Esophagus squamous epithelium (tissue), 5 donors: ENCODE data around the gene TBRG4. TPM values are rescaled to one million over a fixed set of nuclear protein-coding genes. Genes with fewer than 3 reads are reported as not detected.

ENCODE experiments used
- DNase-seq: peaks from one replicate; lab custom pipeline; 2025; lab: John Stamatoyannopoulos, UW
- H3K27ac ChIP-seq, 4 donors: fragments of 200-600 bp; sonication (generic); one replicate each; pipeline ENCODE4 v1.5.1; 2016 to 2019; ENCODE audit warnings: mild to moderate bottlenecking in 1 of 4
- H3K27me3 ChIP-seq, 4 donors: fragments of 200-600 bp; sonication (generic); 1 replicate in 3 of 4; 2 replicates in 1 of 4; pipeline versions ENCODE4 v1.5.1 to v1.6.0; 2017 to 2021; ENCODE audit warnings: antibody characterized with exemption in 1 of 4
- H3K36me3 ChIP-seq, 3 donors: fragments of 200-600 bp; sonication (generic); one replicate each; pipeline ENCODE4 v1.5.1; 2016 to 2019
- H3K4me1 ChIP-seq, 3 donors: fragments of 200-600 bp; sonication (generic); one replicate each; pipeline ENCODE4 v1.5.1; 2017 to 2019
- H3K4me3 ChIP-seq, 4 donors: fragments of 200-600 bp; sonication (generic); 1 replicate in 3 of 4; 2 replicates in 1 of 4; pipeline ENCODE4 v1.5.1; 2016 to 2019; ENCODE audit warnings: mild to moderate bottlenecking in 2 of 4, moderate library complexity in 1 of 4
- H3K9me3 ChIP-seq, 3 donors: fragments of 200-600 bp; sonication (generic); one replicate each; pipeline ENCODE4 v1.5.1; 2016 to 2019
- POLR2A ChIP-seq, 4 donors: fragments of 450-650 bp; IDR thresholded peaks; one replicate each; pipeline ENCODE4 v1.6.1; 2017; ENCODE audit warnings: antibody characterized with exemption in 4 of 4, mild to moderate bottlenecking in 4 of 4, moderate library complexity in 3 of 4
- WGBS, 2 donors: methylation state at CpG; one replicate each; pipeline ENCODE4 v1.1.5; 2018; 5-methylcytosine and 5-hydroxymethylcytosine counted together
- intact Hi-C: fragments of 100-400 bp; cut with DNase I; formaldehyde crosslinking; loops from one replicate; pipeline ENCODE4 v1.15.0; 2022
- small RNA-seq, 4 donors: library from RNA; depleted of rRNA; stranded (forward); fragments of <200 nt; gene quantifications; one replicate each; pipeline ENCODE3, GENCODE V24; 2016
- total RNA-seq, 4 donors: library from RNA; depleted of rRNA; stranded (reverse); fragments of >200 nt; gene quantifications; one replicate each; pipeline ENCODE4 v1.1.0, GENCODE V29; 2016
- TF ChIP-seq, protein P1 (sequence below), 6 experiments: fragments of 450-650 bp in 4 of 6; fragments of 200-600 bp in 2 of 6; sonication (generic) in 2 of 6; IDR thresholded peaks; one replicate each; pipeline ENCODE4 v1.5.1; 2016 to 2019; ENCODE audit warnings: antibody characterized with exemption in 6 of 6, mild to moderate bottlenecking in 4 of 6, moderate library complexity in 4 of 6
- donor health status: DM: yes; HTN: yes; CAD: no.

Gene TBRG4
- total RNA-seq, 4 donors from 2014 or later: 52.9 to 79.5 (median 65.4) TPM

GRCh38 chr7:45053941-45054340 is 57.6 kb downstream of the TBRG4 start:
- H3K36me3 ChIP-seq: peaks cover 0 to 44% (median 5%) of the 10 kb centered on the region in 3 donors

GRCh38 chr7:45053401-45053800 is 58.1 kb downstream of the TBRG4 start:
- no peak overlapping the region for H3K4me3 ChIP-seq
- DNase-seq: no peak
- H3K36me3 ChIP-seq: peaks cover 0 to 49% (median 5%) of the 10 kb centered on the region in 3 donors
- TF ChIP-seq, protein P1, sequence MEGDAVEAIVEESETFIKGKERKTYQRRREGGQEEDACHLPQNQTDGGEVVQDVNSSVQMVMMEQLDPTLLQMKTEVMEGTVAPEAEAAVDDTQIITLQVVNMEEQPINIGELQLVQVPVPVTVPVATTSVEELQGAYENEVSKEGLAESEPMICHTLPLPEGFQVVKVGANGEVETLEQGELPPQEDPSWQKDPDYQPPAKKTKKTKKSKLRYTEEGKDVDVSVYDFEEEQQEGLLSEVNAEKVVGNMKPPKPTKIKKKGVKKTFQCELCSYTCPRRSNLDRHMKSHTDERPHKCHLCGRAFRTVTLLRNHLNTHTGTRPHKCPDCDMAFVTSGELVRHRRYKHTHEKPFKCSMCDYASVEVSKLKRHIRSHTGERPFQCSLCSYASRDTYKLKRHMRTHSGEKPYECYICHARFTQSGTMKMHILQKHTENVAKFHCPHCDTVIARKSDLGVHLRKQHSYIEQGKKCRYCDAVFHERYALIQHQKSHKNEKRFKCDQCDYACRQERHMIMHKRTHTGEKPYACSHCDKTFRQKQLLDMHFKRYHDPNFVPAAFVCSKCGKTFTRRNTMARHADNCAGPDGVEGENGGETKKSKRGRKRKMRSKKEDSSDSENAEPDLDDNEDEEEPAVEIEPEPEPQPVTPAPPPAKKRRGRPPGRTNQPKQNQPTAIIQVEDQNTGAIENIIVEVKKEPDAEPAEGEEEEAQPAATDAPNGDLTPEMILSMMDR (IDR thresholded peaks at IDR 0.05): no peak
- no peak for TF ChIP-seq POLR2A (IDR thresholded peaks at IDR 0.05)
- H3K4me1 ChIP-seq: no peaks in the 10 kb centered on the region
- H3K9me3 ChIP-seq: no peaks in the 10 kb centered on the region
- no peak overlapping the region for H3K27ac ChIP-seq
- H3K27me3 ChIP-seq: no peaks in the 10 kb centered on the region
- 80 to 83% methylated on average over 4 to 5 of the region's 6 CpGs for WGBS, 2 donors
- intact Hi-C loops: no loop called here

More at GRCh38 chr7:45053941-45054340, 57.6 kb downstream of the TBRG4 start:
- no peak for DNase-seq
- no peaks in the 10 kb centered on the region for H3K9me3 ChIP-seq
- no peaks in the 10 kb centered on the region for H3K27me3 ChIP-seq
- no peak overlapping the region for H3K27ac ChIP-seq
- H3K4me1 ChIP-seq: peaks cover 0 to 4% (median 0%) of the 10 kb centered on the region in 3 donors
- 91 to 100% methylated on average over 2 to 5 of the region's 5 CpGs for WGBS, 2 donors
- TF ChIP-seq POLR2A (IDR thresholded peaks at IDR 0.05): no peak
- TF ChIP-seq, protein P1 (IDR thresholded peaks at IDR 0.05): no peak
- intact Hi-C loops: no loop called here
- no peak overlapping the region for H3K4me3 ChIP-seq

- DNase-seq: no peak
- no peaks in the 10 kb centered on the region for H3K27me3 ChIP-seq
- no peak overlapping the region for H3K4me3 ChIP-seq
- H3K27ac ChIP-seq: no peak overlapping the region
- intact Hi-C loops: no loop called here
- WGBS, 2 donors: 45 to 66% methylated on average over 2 to 3 of the region's 3 CpGs
- H3K4me1 ChIP-seq: no peaks in the 10 kb centered on the region
- H3K9me3 ChIP-seq: no peaks in the 10 kb centered on the region
- TF ChIP-seq, protein P1 (IDR thresholded peaks at IDR 0.05): no peak
- no peak for TF ChIP-seq POLR2A (IDR thresholded peaks at IDR 0.05)
- H3K36me3 ChIP-seq: peaks cover 0 to 63% (median 5%) of the 10 kb centered on the region in 3 donors
Observed at GRCh38 chr7:45052011-45052410, 59.5 kb downstream of the TBRG4 start.

GRCh38 chr7:45050198-45050597 is 61.3 kb downstream of the TBRG4 start:
- no peaks in the 10 kb centered on the region for H3K9me3 ChIP-seq
- no peak for TF ChIP-seq POLR2A (IDR thresholded peaks at IDR 0.05)
- TF ChIP-seq, protein P1 (IDR thresholded peaks at IDR 0.05): no peak
- H3K27ac ChIP-seq: no peak overlapping the region
- peaks cover 0 to 77% (median 5%) of the 10 kb centered on the region in 3 donors for H3K36me3 ChIP-seq
- no peaks in the 10 kb centered on the region for H3K4me1 ChIP-seq
- DNase-seq: no peak
- no peak overlapping the region for H3K4me3 ChIP-seq
- WGBS, 2 donors: 67 to 70% methylated on average over 2 of the region's 2 CpGs
- intact Hi-C loops: no loop called here
- no peaks in the 10 kb centered on the region for H3K27me3 ChIP-seq

Small RNAs within 50 kb of the gene (small RNA-seq; reads per million reads assigned to genes)
- 6.7 to 14.6 (median 13.1) reads per million in 4 donors for gene SNORA5A
- gene SNORA5B: 0 reads per million in 4 donors
- 35.0 to 105 (median 50.7) reads per million in 4 donors for gene SNORA5C

Other genes starting within 250 kb of the TBRG4 start
- 10 to 100 TPM; 16.4 to 27.7 (median 21.5) TPM for gene PURB, start 226.2 kb downstream of the TBRG4 start, total RNA-seq
- gene MYO1G, start 132.7 kb downstream of the TBRG4 start, total RNA-seq: 1 to 10 TPM; 1.3 to 5.0 (median 2.6) TPM
- gene CCM2, start 111.5 kb downstream of the TBRG4 start, total RNA-seq: 10 to 100 TPM; 20.0 to 36.3 (median 24.9) TPM
- gene NACAD, start 22.7 kb downstream of the TBRG4 start, total RNA-seq: 1 to 10 TPM in 1 of 4 donors, under 1 TPM in 2, not detected in 1; 0.04 to 1.9 (median 0.62) TPM
- 10 to 100 TPM in 2 of 4 donors, 1 to 10 TPM in 2; 7.1 to 35.9 (median 13.2) TPM for gene RAMP3, start 46.1 kb upstream of the TBRG4 start, total RNA-seq